NCI-H510A (cell line): ENCODE data around the gene TMEM200C.

Source experiments
- DNase-seq: peaks from one replicate; lab custom pipeline; 2025; lab: John Stamatoyannopoulos, UW

The TMEM200C gene

GRCh38 chr18:5895299-5895875, at the start of gene TMEM200C:
Gene TMEM200C (minus strand): TSS chr18:5895522. CDS start chr18:5892063, 3,459 bp downstream.
- peak; percentile 62 for DNase-seq

GRCh38 chr18:5944448-5944847, 49.1 kb upstream of the TMEM200C start:
- DNase-seq = no peak

GRCh38 chr18:5943514-5943913, 48.2 kb upstream of the TMEM200C start:
- peak; percentile 52 for DNase-seq

- no peak for DNase-seq
These were observed 47.3 kb upstream of the TMEM200C start for GRCh38 chr18:5942591-5942990.

GRCh38 chr18:5941890-5942289, 46.6 kb upstream of the TMEM200C start:
- DNase-seq = no peak

GRCh38 chr18:5939801-5940667, 44.7 kb upstream of the TMEM200C start:
- no peak for DNase-seq

GRCh38 chr18:5937795-5938194, 42.5 kb upstream of the TMEM200C start:
- DNase-seq = no peak

GRCh38 chr18:5937121-5937520, 41.8 kb upstream of the TMEM200C start:
- no peak for DNase-seq

GRCh38 chr18:5930789-5931188, 35.5 kb upstream of the TMEM200C start:
- DNase-seq = no peak

- peak; percentile 39 for DNase-seq
These were observed 23.0 kb upstream of the TMEM200C start for GRCh38 chr18:5918205-5918858.

- DNase-seq = no peak
These were observed 19.6 kb upstream of the TMEM200C start for GRCh38 chr18:5914951-5915350.

GRCh38 chr18:5914016-5914415, 18.7 kb upstream of the TMEM200C start:
- DNase-seq = no peak

GRCh38 chr18:5912566-5912965, 17.2 kb upstream of the TMEM200C start:
- no peak for DNase-seq

- no peak for DNase-seq
These were observed 13.8 kb upstream of the TMEM200C start for GRCh38 chr18:5909125-5909524.

- no peak for DNase-seq
These were observed 8.1 kb upstream of the TMEM200C start for GRCh38 chr18:5903386-5903785.

GRCh38 chr18:5900262-5900661, 4.9 kb upstream of the TMEM200C start:
- DNase-seq = no peak

- no peak for DNase-seq
These were observed 4.5 kb upstream of the TMEM200C start for GRCh38 chr18:5899835-5900234.

- peak; percentile 69 for DNase-seq
These were observed 786 bp upstream of the TMEM200C start for GRCh38 chr18:5895876-5896740.

- DNase-seq = peak; percentile 26
These were observed 567 bp downstream of the TMEM200C start for GRCh38 chr18:5894611-5895298.

- no peak for DNase-seq
These were observed 1.2 kb downstream of the TMEM200C start for GRCh38 chr18:5893956-5894610.
